ENCODE measurements around the gene MCM9.
A peak's percentile ranks its signal among the peaks of the same experiment; 100 is the strongest.
"Not testable (repeated sequence)": the region's sequence is repeated elsewhere in the genome, so short reads cannot be mapped to it uniquely, and the experiment has no call there.

Gene MCM9

DNA sequence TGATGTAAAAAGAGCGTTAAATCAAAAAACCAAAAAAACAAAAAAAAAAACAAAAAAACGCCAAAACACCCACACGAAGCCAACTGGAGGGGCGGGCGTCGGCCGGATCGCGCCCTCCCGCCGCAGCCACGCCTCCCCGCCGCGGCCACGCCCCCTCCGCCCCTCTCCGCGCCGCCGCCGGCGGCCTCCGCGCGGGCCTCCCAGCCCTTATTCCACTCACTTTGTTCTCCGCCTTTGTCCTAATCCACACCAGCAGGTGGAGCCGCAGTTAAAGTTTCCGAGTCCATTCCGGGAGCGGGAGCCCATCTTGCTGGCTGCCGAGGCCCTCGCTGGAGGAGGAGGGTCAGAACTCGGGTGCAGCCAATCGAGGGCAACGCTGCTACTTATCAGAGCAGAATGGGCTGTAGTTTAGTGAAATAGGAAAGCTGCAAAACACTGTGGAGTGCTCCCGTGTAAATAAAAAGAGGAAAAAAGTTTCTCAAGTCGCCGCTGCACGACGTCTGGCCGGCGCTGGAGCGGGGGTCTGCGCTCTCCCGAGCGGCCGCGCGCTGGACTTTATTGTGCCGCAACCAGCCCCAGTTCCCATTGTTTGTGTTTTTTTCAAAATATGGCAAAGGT is 41.0 kb downstream of the MCM9 start, which contains the start of gene ASF1A:
ASF1A (plus strand) TSS at position 346 of the 618 bp plus-strand sequence; CDS start at position 608, 262 bp downstream.
- peak; percentile 97 for DNase-seq (ENCODE audit: low spot score)

- no peak for DNase-seq (ENCODE audit: low spot score)
These were observed 41.7 kb downstream of the MCM9 start for GRCh38 chr6:118893064-118893806.

GRCh38 chr6:118892355-118892991 is 42.5 kb downstream of the MCM9 start:
- peak; percentile 53 for DNase-seq (ENCODE audit: low spot score)

DNA sequence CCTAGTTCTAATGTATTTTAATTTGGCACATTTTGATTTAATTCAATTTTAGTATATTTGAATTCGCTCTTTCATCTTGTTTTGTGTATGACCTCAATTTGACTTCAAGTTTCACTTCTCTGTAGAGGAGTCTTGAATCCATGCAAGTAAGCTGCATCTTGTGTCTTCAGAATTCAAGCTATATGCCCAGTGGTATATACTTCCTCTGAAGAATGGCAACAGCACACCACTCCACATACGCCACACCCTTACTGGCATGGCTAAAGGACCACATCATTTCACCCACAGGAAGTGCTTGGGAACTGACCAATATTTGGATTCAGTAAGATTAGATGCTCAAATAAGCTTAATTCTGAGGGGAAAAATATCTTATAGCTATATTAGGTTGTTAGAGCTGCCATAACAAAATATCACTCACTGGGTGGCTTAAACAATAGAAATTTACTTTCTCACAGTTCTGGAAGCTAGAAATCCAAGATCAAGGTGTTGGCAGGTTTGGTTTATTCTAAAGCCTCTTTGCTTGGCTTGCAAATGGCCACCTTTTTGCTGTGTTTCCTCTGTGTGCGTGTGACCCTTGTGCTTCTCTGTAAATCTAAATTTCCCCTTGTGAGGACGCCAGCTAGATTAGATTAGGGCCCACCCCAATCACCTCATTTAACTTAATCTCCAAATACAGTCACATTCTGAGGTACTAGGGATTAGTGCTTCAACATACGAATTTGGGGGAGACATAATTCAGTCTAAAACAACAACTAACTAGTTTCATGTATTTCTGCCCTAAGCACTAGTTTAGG is 43.8 kb downstream of the MCM9 start:
- DNase-seq (ENCODE audit: low spot score): no peak

DNA sequence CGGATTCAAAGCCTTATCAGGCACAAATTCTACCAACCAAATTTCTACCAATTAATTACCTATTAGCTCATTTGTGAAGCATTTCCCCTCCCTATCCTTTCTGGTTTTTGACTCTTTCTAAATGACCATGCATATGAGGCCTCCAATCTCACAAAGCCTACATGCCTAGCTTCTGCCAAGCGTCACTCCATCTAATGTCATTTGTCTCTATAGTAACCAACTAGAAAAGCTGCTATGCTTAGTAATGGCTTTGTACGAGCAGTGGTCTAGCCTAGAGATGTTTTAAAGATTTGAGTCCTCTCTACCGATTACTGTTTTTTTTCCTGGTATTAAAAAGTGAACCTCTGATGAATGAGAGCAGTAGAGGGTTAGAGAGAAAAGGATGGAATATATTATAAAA is 45.8 kb downstream of the MCM9 start:
- DNase-seq (ENCODE audit: low spot score): no peak

- DNase-seq (ENCODE audit: low spot score): no peak
These were observed 48.3 kb downstream of the MCM9 start for GRCh38 chr6:118886641-118887040.

DNA sequence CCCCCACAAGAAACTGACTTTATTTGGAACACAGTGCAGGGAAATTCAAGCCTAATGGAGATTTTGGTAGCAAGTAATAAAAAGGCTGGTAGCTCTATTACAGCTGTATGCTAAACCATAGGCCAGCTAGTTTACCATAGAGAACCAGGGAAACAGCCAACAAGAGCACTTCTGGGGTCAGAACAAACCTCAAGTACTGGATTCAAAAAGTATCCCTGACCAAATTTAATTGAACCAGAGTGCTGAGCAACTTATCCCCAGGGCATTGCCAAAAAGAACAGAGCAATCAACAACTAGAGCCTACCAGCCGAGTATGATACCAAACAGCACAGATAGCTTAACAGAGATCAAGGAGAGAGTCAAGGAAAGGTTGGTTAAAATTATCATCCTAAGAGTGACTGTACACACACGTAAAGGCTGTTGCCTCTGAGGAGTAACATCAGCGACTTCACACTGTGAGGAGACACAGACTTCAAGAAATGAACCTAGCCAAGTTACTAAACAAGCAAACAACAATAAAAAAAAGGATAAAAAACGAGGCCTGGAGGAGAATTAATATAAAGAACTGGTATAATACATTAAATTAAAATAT is 52.5 kb downstream of the MCM9 start:
- no peak for DNase-seq (ENCODE audit: low spot score)

DNA sequence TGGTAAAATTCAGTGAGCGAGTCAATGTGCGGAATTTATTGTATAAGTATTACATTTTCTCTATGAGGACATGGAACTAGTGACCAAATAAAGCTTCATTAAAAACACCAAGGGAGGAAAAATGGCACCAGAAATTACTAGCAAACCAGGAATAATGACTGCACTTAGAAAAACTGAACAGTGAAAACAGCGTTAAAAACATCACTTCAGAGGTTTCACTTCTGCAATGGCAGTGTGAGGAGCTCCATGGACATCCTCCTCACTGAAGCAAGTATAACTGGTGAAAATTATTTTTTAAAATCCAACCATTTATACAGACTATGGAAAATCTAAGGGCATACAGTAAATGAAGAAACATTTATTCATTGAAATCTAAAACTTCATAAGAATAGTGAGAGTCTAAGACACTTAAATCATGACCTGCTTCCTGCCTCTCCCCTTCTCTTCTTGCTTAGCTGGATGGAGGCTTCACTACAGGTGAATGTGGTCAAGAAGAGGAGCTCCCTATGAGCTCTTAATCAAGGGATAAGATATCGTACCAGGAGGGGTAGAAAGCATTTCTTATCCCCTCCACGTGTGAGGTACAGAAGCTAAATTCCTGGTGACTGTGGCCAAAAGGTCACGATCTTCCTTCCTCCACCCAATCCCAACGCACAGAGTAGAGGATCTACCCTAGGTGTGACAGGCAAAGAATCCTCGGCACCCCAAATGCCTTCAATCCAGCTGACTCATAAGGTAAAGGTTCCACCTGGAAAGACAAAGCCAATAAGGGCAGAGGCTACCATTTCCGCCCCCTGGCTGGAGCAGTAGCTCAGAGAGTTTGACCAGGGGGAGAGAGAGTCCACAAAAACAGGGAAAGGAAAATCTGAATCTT is 53.3 kb downstream of the MCM9 start:
- DNase-seq (ENCODE audit: low spot score): no peak

DNA sequence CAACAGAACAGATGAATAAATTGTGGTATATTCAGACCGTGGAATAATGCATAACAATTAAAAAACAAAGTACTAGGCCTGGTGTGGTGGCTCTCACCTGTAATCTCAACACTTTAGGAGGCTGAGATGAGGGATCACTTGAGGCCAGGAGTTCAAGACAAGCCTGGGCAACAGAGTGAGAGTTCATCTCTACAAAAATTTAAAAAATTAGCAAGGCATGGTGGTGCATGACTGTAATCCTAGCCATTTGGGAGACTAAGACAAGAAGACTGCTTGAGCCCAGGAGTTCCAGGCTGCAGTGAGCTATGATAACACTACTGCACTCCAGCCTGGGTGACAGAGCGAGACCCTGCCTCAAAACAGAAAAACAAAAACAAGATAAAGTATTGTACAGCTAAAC is 57.2 kb downstream of the MCM9 start:
- no peak for DNase-seq (ENCODE audit: low spot score)

GRCh38 chr6:118876814-118877213 is 58.1 kb downstream of the MCM9 start:
- no peak for DNase-seq (ENCODE audit: low spot score)

- DNase-seq (ENCODE audit: low spot score): no peak
These were observed 58.8 kb downstream of the MCM9 start for GRCh38 chr6:118876198-118876597.

- DNase-seq (ENCODE audit: low spot score): no peak
These were observed 59.3 kb downstream of the MCM9 start for GRCh38 chr6:118875672-118876071.

DNA sequence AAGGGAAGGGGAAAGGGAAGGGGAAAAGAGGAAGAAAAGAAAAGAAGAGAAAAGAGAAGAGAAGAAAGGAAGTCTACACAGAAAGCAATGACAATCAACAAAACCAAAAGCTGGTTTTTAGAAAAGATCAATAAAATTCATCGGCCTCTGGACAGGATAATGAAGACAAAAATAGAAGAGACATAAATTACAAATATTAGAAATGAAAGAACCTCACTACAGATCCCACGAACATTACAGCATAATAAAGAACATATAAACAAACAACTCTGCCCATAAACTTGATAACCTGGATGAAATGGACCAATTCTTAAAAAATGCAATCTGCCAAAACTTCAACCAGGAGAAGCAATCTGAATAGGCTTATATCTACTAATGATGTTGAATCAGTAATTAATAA is 61.7 kb downstream of the MCM9 start:
- DNase-seq (ENCODE audit: low spot score): no peak

- DNase-seq (ENCODE audit: low spot score): no peak
These were observed 62.2 kb downstream of the MCM9 start for GRCh38 chr6:118872726-118873125.

DNA sequence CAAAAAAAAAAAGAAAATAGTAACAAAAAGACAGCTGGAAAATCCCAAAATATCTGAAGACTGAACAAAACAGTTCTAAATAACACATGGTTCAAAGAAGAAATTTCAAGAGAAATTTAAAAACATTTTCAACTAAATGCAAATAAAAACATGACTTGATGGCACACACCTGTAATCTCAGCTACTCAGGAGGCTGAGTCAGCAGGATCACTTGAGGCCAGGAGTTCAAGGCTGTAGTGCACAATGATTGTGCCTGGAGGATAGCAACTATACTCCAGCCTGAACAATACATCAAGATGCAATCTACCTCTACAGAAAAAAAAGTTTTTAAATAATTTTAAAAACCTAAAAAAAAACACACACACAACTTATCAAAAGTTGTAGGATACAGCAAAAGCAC is 62.6 kb downstream of the MCM9 start:
- DNase-seq (ENCODE audit: low spot score): no peak

- no peak for DNase-seq (ENCODE audit: low spot score)
These were observed 63.6 kb downstream of the MCM9 start for GRCh38 chr6:118871331-118871730.

- no peak for DNase-seq (ENCODE audit: low spot score)
These were observed 64.9 kb downstream of the MCM9 start for GRCh38 chr6:118869894-118870589.

DNA sequence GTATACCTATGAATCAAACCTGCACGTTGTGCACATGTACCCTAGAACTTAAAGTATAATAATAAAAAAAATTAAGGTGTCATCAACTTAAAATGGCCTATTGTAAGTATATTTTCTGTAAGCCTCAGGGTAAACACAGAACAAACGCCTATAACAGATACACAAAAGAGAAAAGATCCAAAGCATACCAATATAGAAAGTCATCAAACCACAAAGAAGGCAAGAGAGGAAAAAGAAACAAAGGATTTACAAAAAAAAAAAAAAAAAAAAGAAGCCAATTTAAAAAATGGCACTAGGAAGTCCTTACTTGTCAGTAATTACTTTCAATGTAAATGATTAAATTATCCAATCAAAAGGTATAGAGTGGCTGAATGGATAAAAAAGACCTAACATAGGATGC is 65.6 kb downstream of the MCM9 start:
- DNase-seq (ENCODE audit: low spot score): no peak

- DNase-seq (ENCODE audit: low spot score): not testable (repeated sequence)
These were observed 66.1 kb downstream of the MCM9 start for GRCh38 chr6:118868901-118869300.

DNA sequence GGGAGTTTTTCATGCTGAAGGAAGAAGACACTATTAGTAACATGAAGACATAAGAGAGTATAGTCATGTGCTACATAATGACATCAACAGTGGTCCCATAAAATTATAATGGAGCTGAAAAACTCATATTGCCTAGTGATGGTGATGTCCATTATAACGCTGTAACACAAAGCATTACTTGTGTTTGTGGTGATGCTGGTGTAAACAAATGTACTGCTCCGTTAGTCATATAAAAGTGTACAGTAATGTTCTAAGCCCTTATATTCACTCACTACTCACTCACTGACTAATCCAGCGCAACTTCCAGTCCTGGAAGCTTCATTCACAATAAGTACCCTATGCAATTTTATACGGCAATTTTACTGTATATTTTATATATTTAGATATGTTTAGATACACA is 67.8 kb downstream of the MCM9 start:
- DNase-seq (ENCODE audit: low spot score): no peak

DNA sequence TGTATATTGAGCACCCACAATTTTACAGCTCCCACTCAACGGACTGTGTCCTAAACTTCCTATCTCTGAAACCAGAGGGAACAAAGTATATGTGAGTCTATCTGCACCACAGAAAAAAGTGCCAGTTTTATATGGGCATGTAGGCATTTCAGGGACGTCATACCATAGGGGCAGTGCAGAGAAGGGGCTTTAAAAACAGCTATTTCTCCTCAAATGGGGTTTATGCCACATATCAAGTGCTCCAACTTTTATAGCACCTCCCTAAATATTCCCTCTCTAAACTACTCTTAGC is 69.9 kb downstream of the MCM9 start:
- DNase-seq (ENCODE audit: low spot score): no peak
